Transverse colon (tissue), 4 donors: ENCODE results near the gene SCAI. TPM values are rescaled to one million over a fixed set of nuclear protein-coding genes. Genes with fewer than 3 reads are reported as not detected.

Experiments used
- DNase-seq: peaks from one replicate; pipeline ENCODE4 v3.0.0-alpha.2; 2019
- H3K27ac ChIP-seq, 4 donors: fragments of 200-600 bp; sonication (generic); 2 replicates each; pipeline ENCODE4 v1.5.1; 2016 to 2018; ENCODE audit warnings: inconsistent platforms in 4 of 4
- H3K27me3 ChIP-seq: fragments of 200-600 bp; sonication (generic); 2 replicates; pipeline ENCODE4 v1.5.1; 2017; ENCODE audit warnings: inconsistent platforms
- H3K36me3 ChIP-seq, 4 donors: fragments of 200-600 bp; sonication (generic); 2 replicates each; pipeline ENCODE4 v1.5.1; 2017 to 2019; ENCODE audit warnings: inconsistent platforms in 4 of 4
- H3K4me1 ChIP-seq, 4 donors: fragments of 200-600 bp; sonication (generic); 2 replicates each; pipeline ENCODE4 v1.5.1; 2017 to 2020; ENCODE audit warnings: inconsistent platforms in 4 of 4
- H3K4me3 ChIP-seq, 4 donors: fragments of 200-600 bp; sonication (generic); 1 replicate in 1 of 4; 2 replicates in 3 of 4; pipeline versions ENCODE4 v1.5.1 to v1.6.1; 2017 to 2019; ENCODE audit warnings: inconsistent platforms in 4 of 4
- H3K9me3 ChIP-seq, 2 donors: fragments of 200-600 bp; sonication (generic); 2 replicates each; pipeline ENCODE4 v1.5.1; 2017 to 2019; ENCODE audit warnings: inconsistent platforms in 2 of 2
- CTCF ChIP-seq, 5 experiments: fragments of 200-600 bp in 3 of 5; fragments of 450-650 bp in 2 of 5; sonication (generic) in 3 of 5; IDR thresholded peaks; 1 replicate in 2 of 5; 2 replicates in 3 of 5; pipeline ENCODE4 v1.5.1; 2016 to 2017; ENCODE audit warnings: antibody characterized with exemption in 5 of 5, inconsistent platforms in 3 of 5, mild to moderate bottlenecking in 2 of 5, moderate library complexity in 1 of 5
- EP300 ChIP-seq: sonication (generic); formaldehyde crosslinking; IDR thresholded peaks from one replicate; pipeline ENCODE4 v1.6.1; 2017; ENCODE audit warnings: antibody characterized with exemption, low read depth
- POLR2A ChIP-seq: fragments of 450-650 bp; IDR thresholded peaks from one replicate; pipeline ENCODE4 v1.6.1; 2016; ENCODE audit warnings: antibody characterized with exemption, mild to moderate bottlenecking, moderate library complexity
- POLR2AphosphoS5 ChIP-seq, 3 donors: sonication (generic); formaldehyde crosslinking; IDR thresholded peaks; one replicate each; pipeline ENCODE4 v1.6.1; 2016; ENCODE audit warnings: antibody characterized with exemption in 3 of 3
- WGBS, 2 donors: methylation state at CpG; one replicate each; pipeline ENCODE4 v1.1.5; 2018; ENCODE audit warnings: low coverage in 1 of 2; 5-methylcytosine and 5-hydroxymethylcytosine counted together
- in situ Hi-C, 4 donors: fragments of 200-750 bp; cut with MboI; loops; one replicate each; pipeline versions ENCODE4 v1.15.0 to v1.15.1; 2017; ENCODE audit warnings: low sequenced_read_pairs in 3 of 4, low pct_ligation_motif_present in 1 of 4, low pct_unique_long_range_greater_than_20kb in 1 of 4
- intact Hi-C: fragments of 100-400 bp; cut with DNase I; formaldehyde crosslinking; loops from one replicate; pipeline ENCODE4 v1.15.1; 2023; ENCODE audit warnings: low total_unique reads
- total RNA-seq, 4 donors: library from RNA; depleted of rRNA; stranded (reverse); fragments of >200 nt; gene quantifications; one replicate each; pipeline ENCODE4 v1.1.0, GENCODE V29; 2016

Gene SCAI
- total RNA-seq, 4 donors from 2014 or later: 10.4 to 38.6 (median 13.2) TPM

DNA sequence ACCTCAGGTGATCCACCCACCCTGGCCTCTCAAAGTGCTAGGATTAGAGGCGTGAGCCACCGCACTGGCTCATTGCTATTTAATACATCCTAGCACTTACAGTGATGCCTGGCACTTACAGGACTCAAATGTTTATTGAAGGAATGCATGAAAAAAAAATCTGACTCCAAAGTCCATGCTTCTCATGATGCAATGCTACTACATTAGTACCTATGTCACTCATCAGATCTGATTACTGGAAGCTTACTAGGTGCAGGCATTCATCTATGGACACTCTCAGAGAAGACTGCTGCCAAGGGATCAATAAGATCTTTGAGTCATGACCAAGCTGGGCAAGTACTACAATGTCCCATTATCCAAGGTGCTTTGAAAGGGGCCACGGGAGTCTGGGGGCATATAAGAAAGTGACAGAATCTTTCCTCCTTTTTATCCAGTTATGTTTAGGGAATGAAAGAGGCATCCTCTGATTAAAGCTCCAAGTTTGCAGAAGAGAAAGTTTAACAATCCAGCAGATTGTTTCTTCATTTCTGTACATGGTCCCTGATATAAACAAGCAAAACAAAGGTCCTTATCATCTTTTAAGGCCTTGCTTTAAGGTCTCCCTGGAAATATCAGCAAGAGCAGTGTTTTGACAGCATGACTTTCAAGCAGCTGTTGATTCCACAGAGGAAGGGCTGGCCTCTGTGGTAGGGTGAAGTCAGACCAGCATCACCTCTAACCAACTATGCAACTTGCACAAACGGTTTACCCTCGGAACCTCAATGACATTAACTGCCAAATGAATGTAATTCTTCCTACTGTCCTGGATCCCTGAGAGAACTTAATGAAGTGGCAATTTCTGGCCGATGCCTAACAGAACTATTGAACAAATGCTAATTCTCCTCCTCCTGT lies 245.5 kb downstream of the SCAI start:
- 87% methylated on average over 3 to 6 of the region's 6 CpGs for WGBS, 2 donors

GRCh38 chr9:124894741-124895170 lies 248.6 kb downstream of the SCAI start:
- Histone ChIP-seq H3K27ac (no peak overlapping the region), H3K27me3 (no peaks in the 10 kb centered on the region), H3K4me1 (no peaks in the 10 kb centered on the region), H3K36me3 (peaks cover 0 to 49% (median 24%) of the 10 kb centered on the region in 4 donors), H3K4me3 (no peak overlapping the region), H3K9me3 (no peaks in the 10 kb centered on the region)
- DNase-seq: no peak
- intact Hi-C loops (loop anchor here (5.0 kb wide), 1 partner anchor 817 kb away; no protein-coding TSS in a partner anchor), in situ Hi-C loops (no loop called here)
- TF ChIP-seq POLR2AphosphoS5 (IDR thresholded peaks at IDR 0.05) (no peak), POLR2A (no peak), CTCF (IDR thresholded peaks at IDR 0.05) (peak in 3 of 5 experiments; percentile 10 to 16 (median 14)), EP300 (no peak)

More for the DNA sequence above, 245.5 kb downstream of the SCAI start:
- in situ Hi-C loops: no loop called here
- Histone ChIP-seq H3K27ac (no peak overlapping the region), H3K4me1 (no peaks in the 10 kb centered on the region), H3K27me3 (no peaks in the 10 kb centered on the region), H3K36me3 (peaks cover 0 to 37% (median 18%) of the 10 kb centered on the region in 4 donors), H3K4me3 (no peak overlapping the region), H3K9me3 (no peaks in the 10 kb centered on the region)
- DNase-seq: no peak
- intact Hi-C loops: no loop called here
- TF ChIP-seq POLR2AphosphoS5 (IDR thresholded peaks at IDR 0.05) (no peak), CTCF (IDR thresholded peaks at IDR 0.05) (no peak)

GRCh38 chr9:124894035-124894740 lies 249.1 kb downstream of the SCAI start:
- intact Hi-C loops: loop anchor here (5.0 kb wide), 1 partner anchor 817 kb away; no protein-coding TSS in a partner anchor
- H3K36me3 ChIP-seq: peaks cover 0 to 50% (median 24%) of the 10 kb centered on the region in 4 donors
- WGBS, 2 donors: 83 to 92% methylated on average over 5 to 9 of the region's 9 CpGs
- in situ Hi-C loops: no loop called here
- no peak for TF ChIP-seq POLR2A
- TF ChIP-seq EP300: no peak
- TF ChIP-seq POLR2AphosphoS5 (IDR thresholded peaks at IDR 0.05): no peak
- TF ChIP-seq CTCF (IDR thresholded peaks at IDR 0.05): no peak
- H3K27ac ChIP-seq: no peak overlapping the region
- H3K27me3 ChIP-seq: no peaks in the 10 kb centered on the region
- no peak overlapping the region for H3K4me3 ChIP-seq
- no peak for DNase-seq
- H3K4me1 ChIP-seq: no peaks in the 10 kb centered on the region
- no peaks in the 10 kb centered on the region for H3K9me3 ChIP-seq

Other genes starting within 250 kb of the SCAI start
- 100 to 1,000 TPM in 1 of 4 donors, 10 to 100 TPM in 3; 24.3 to 144 (median 30.1) TPM for gene GOLGA1, start 202.4 kb downstream of the SCAI start, total RNA-seq
- gene PPP6C, start 46.3 kb upstream of the SCAI start, total RNA-seq: 10 to 100 TPM; 15.1 to 34.7 (median 29.9) TPM
- 1 to 10 TPM in 3 of 4 donors, not detected in 1; 5.2 to 8.7 (median 8.6) TPM for gene RABEPK, start 57.0 kb upstream of the SCAI start, total RNA-seq
- gene HSPA5, start 97.8 kb upstream of the SCAI start, total RNA-seq: 100 to 1,000 TPM in 1 of 4 donors, 10 to 100 TPM in 3; 49.8 to 115 (median 66.1) TPM
- 10 to 100 TPM; 27.7 to 80.4 (median 48.4) TPM for gene GAPVD1, start 118.3 kb upstream of the SCAI start, total RNA-seq